ENCODE data around the gene CACTIN. TPM values are rescaled to one million over a fixed set of nuclear protein-coding genes. Genes with fewer than 3 reads are reported as not detected.
A peak's percentile ranks its signal among the peaks of the same experiment; 100 is the strongest.

The CACTIN gene
- 12.5 TPM for total RNA-seq

DNA sequence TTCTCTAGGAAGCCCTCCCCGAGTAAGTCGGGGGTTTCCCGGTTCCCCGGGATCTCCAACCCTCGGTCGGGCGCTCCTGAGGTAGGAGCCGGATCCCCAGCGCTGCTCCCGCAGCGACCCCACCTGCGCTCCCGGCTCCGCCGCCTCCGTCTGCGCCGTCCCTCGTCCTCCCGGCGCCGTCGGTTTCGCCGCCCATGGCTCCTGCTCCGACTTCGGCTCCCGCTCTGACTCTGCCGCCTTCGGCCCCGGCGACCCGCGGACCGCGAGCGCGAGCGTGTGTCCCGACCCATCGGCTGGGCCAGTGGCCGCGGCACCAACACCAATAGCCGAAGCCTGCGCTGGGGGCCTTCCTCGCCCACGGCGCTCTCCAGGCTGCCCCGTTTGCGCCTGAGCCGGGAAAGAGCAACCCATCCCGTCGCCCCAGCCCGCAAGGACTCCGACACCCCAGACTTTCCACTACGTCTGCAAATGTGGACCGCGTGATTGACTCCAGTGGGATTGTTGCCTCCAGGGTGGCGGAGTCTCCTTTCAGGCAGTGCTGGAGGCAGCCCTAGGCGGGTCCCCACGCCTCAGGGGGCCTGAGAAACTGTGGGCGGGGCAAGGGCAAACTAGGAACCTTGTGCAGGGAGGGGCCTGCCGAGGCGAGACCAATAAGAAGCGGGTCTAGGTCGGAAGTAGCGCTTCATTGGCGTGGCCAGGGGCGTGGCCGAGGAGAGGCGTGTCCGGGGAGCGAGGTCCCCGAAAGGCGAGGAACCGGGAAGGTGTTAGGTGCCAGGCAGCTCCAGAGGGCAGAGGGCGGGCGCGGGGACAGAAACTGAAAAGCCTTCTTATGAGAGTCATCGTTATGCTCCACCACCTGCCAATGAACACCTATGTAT lies at the start of gene CACTIN:
Gene CACTIN (minus strand): TSS at position 318 of the 878 bp plus-strand sequence. CDS start 28 bp downstream, at position 290.
- Histone ChIP-seq H3K4me3 (ENCODE audit: low read length in 3 of 3) (peak within 1 kb of the TSS; percentile 86 to 97 (median 92)), H3K4me1 (ENCODE audit: control insufficient read depth in 3 of 3, insufficient read depth in 3 of 3, low read length in 3 of 3) (peaks cover 24 to 32% (median 26%) of the 10 kb centered on the region in 3 donors)

DNA sequence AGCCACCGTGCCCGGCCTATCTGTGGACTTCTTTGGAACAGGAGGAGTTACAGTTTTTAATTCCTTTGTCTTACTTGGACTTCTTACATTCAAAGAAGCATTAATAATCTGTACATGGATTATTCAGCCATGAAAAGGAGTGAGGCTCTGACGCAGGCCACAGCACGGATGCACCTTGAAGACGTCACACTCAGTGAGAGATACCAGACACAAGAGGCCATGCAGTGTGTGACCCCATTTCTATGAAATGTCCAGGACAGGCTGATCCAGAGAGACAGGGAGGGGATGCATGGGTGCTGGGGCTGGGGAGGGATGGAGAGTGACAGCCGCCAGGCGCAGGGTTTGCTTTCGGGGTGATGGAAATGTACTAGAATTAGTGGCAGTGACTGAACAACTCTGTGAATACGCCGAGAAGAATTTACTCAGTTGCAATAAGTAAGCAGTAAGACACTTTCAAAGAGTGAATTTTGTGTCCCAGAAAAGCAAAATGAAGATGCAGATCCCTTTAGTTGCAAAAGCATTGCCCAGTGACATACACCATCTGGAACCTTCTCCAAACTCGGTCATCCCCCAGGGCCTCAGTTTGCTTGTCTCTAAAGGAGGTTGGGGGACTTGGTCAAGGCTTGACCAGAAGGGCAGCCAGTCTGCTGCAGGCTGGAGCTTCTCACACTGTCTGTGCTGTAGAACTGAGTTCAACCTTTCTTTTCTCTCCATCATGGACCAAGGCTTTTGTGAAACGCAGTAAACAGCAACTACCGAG lies 48.4 kb upstream of the CACTIN start:
- H3K36me3 ChIP-seq (ENCODE audit: control insufficient read depth in 3 of 3, insufficient read depth in 3 of 3, low read length in 3 of 3): peaks cover 0 to 8% (median 0%) of the 10 kb centered on the region in 3 donors
- H3K27ac ChIP-seq (ENCODE audit: low read depth, low read length): no peak overlapping the region

More for the DNA sequence above, at the start of gene CACTIN:
- Histone ChIP-seq H3K27ac (ENCODE audit: low read depth, low read length) (peak within 1 kb of the TSS; percentile 94), H3K9me3 (ENCODE audit: control insufficient read depth in 3 of 3, low read length in 3 of 3) (no peaks in the 10 kb centered on the region), H3K27me3 (ENCODE audit: control insufficient read depth in 3 of 3, insufficient read depth in 3 of 3, low read length in 3 of 3) (no peaks in the 10 kb centered on the region), H3K9ac (ENCODE audit: low read depth in 1 of 3, low read length in 3 of 3) (peak within 1 kb of the TSS; percentile 82 to 96 (median 82)), H3K36me3 (ENCODE audit: control insufficient read depth in 3 of 3, insufficient read depth in 3 of 3, low read length in 3 of 3) (peaks cover 7 to 15% (median 9%) of the 10 kb centered on the region in 3 donors)

DNA sequence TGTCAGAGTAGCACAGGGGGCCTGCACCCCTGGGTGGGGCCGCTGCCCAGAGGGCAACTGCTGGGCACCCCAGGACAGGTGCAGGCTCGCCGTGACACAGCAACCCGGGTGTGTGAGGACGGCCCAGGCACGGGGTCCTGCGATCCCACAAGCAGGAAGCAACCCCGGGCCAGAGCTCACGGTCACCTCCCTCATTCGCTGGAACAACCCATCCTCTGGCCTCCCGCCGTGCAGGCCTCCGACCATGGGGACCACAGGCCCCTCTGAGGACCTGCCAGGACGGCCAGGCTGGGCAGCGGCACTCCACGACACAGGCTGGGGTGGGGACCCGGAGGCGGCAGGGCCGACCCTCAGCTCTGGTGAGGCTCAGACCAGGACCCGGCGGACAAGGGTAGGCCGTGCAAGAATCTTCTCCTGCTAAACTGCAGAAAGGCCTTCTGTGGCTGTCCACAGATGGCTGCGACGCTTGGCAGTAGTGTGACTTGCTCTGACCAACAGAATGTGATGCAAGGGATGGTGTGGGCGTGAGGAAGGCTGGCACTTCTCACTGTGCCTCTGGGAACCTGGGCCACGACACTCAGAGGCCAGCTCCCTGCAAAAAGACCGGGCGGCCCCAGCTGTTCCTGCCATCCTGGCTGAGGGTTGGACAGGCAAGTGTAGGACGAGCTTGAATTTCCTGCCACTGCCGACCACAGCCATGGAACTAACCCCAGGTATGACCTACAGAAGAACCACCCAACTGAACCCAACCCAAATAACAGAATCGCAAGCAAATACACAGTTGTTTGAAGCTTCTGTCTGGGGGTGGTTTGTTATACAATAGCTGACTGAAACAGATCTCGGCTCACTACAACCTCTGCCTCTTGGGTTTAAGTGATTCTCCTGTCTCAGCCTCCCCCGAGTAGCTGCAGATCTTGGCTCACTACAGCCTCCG lies 47.2 kb upstream of the CACTIN start:
- Histone ChIP-seq H3K36me3 (ENCODE audit: control insufficient read depth in 3 of 3, insufficient read depth in 3 of 3, low read length in 3 of 3) (peaks cover 0 to 5% (median 0%) of the 10 kb centered on the region in 3 donors), H3K4me3 (ENCODE audit: low read length in 3 of 3) (no peak overlapping the region), H3K27me3 (ENCODE audit: control insufficient read depth in 3 of 3, insufficient read depth in 3 of 3, low read length in 3 of 3) (no peaks in the 10 kb centered on the region), H3K9me3 (ENCODE audit: control insufficient read depth in 3 of 3, low read length in 3 of 3) (no peaks in the 10 kb centered on the region), H3K27ac (ENCODE audit: low read depth, low read length) (no peak overlapping the region), H3K9ac (ENCODE audit: low read depth in 1 of 3, low read length in 3 of 3) (no peak overlapping the region), H3K4me1 (ENCODE audit: control insufficient read depth in 3 of 3, insufficient read depth in 3 of 3, low read length in 3 of 3) (peaks cover 28 to 35% (median 33%) of the 10 kb centered on the region in 3 donors)

More for the DNA sequence above, 48.4 kb upstream of the CACTIN start:
- Histone ChIP-seq H3K27me3 (ENCODE audit: control insufficient read depth in 3 of 3, insufficient read depth in 3 of 3, low read length in 3 of 3) (no peaks in the 10 kb centered on the region), H3K4me1 (ENCODE audit: control insufficient read depth in 3 of 3, insufficient read depth in 3 of 3, low read length in 3 of 3) (peaks cover 22 to 27% (median 25%) of the 10 kb centered on the region in 3 donors), H3K9me3 (ENCODE audit: control insufficient read depth in 3 of 3, low read length in 3 of 3) (no peaks in the 10 kb centered on the region), H3K9ac (ENCODE audit: low read depth in 1 of 3, low read length in 3 of 3) (no peak overlapping the region), H3K4me3 (ENCODE audit: low read length in 3 of 3) (no peak overlapping the region)

GRCh38 chr19:3672993-3673392 lies 46.4 kb upstream of the CACTIN start:
- H3K27ac ChIP-seq (ENCODE audit: low read depth, low read length): no peak overlapping the region
- H3K4me1 ChIP-seq (ENCODE audit: control insufficient read depth in 3 of 3, insufficient read depth in 3 of 3, low read length in 3 of 3): peaks cover 28 to 40% (median 38%) of the 10 kb centered on the region in 3 donors
- peaks cover 0 to 5% (median 0%) of the 10 kb centered on the region in 3 donors for H3K36me3 ChIP-seq (ENCODE audit: control insufficient read depth in 3 of 3, insufficient read depth in 3 of 3, low read length in 3 of 3)

GRCh38 chr19:3672575-3672948 lies 46.0 kb upstream of the CACTIN start:
- no peak overlapping the region for H3K4me3 ChIP-seq (ENCODE audit: low read length in 3 of 3)
- peaks cover 28 to 40% (median 38%) of the 10 kb centered on the region in 3 donors for H3K4me1 ChIP-seq (ENCODE audit: control insufficient read depth in 3 of 3, insufficient read depth in 3 of 3, low read length in 3 of 3)
- no peaks in the 10 kb centered on the region for H3K9me3 ChIP-seq (ENCODE audit: control insufficient read depth in 3 of 3, low read length in 3 of 3)
- no peaks in the 10 kb centered on the region for H3K27me3 ChIP-seq (ENCODE audit: control insufficient read depth in 3 of 3, insufficient read depth in 3 of 3, low read length in 3 of 3)
- peak overlapping the region in 1 of 3 donors; percentile 81 for H3K9ac ChIP-seq (ENCODE audit: low read depth in 1 of 3, low read length in 3 of 3)
- peaks cover 0 to 5% (median 0%) of the 10 kb centered on the region in 3 donors for H3K36me3 ChIP-seq (ENCODE audit: control insufficient read depth in 3 of 3, insufficient read depth in 3 of 3, low read length in 3 of 3)
- H3K27ac ChIP-seq (ENCODE audit: low read depth, low read length): peak overlapping the region; percentile 86

More at GRCh38 chr19:3672993-3673392, 46.4 kb upstream of the CACTIN start:
- no peaks in the 10 kb centered on the region for H3K9me3 ChIP-seq (ENCODE audit: control insufficient read depth in 3 of 3, low read length in 3 of 3)
- no peak overlapping the region for H3K9ac ChIP-seq (ENCODE audit: low read depth in 1 of 3, low read length in 3 of 3)
- H3K27me3 ChIP-seq (ENCODE audit: control insufficient read depth in 3 of 3, insufficient read depth in 3 of 3, low read length in 3 of 3): no peaks in the 10 kb centered on the region
- no peak overlapping the region for H3K4me3 ChIP-seq (ENCODE audit: low read length in 3 of 3)

GRCh38 chr19:3671680-3672574 lies 45.3 kb upstream of the CACTIN start:
- peak overlapping the region; percentile 77 to 81 (median 79) for H3K9ac ChIP-seq (ENCODE audit: low read depth in 1 of 3, low read length in 3 of 3)
- H3K9me3 ChIP-seq (ENCODE audit: control insufficient read depth in 3 of 3, low read length in 3 of 3): no peaks in the 10 kb centered on the region
- no peaks in the 10 kb centered on the region for H3K27me3 ChIP-seq (ENCODE audit: control insufficient read depth in 3 of 3, insufficient read depth in 3 of 3, low read length in 3 of 3)
- peak overlapping the region; percentile 86 for H3K27ac ChIP-seq (ENCODE audit: low read depth, low read length)
- H3K4me1 ChIP-seq (ENCODE audit: control insufficient read depth in 3 of 3, insufficient read depth in 3 of 3, low read length in 3 of 3): peaks cover 28 to 40% (median 40%) of the 10 kb centered on the region in 3 donors
- peak overlapping the region in 1 of 3 donors; percentile 29 for H3K4me3 ChIP-seq (ENCODE audit: low read length in 3 of 3)
- peaks cover 0 to 5% (median 0%) of the 10 kb centered on the region in 3 donors for H3K36me3 ChIP-seq (ENCODE audit: control insufficient read depth in 3 of 3, insufficient read depth in 3 of 3, low read length in 3 of 3)

- no peaks in the 10 kb centered on the region for H3K9me3 ChIP-seq (ENCODE audit: control insufficient read depth in 3 of 3, low read length in 3 of 3)
- peak overlapping the region; percentile 86 for H3K27ac ChIP-seq (ENCODE audit: low read depth, low read length)
- H3K9ac ChIP-seq (ENCODE audit: low read depth in 1 of 3, low read length in 3 of 3): peak overlapping the region; percentile 77 to 81 (median 79)
- peaks cover 31 to 45% (median 42%) of the 10 kb centered on the region in 3 donors for H3K4me1 ChIP-seq (ENCODE audit: control insufficient read depth in 3 of 3, insufficient read depth in 3 of 3, low read length in 3 of 3)
- H3K36me3 ChIP-seq (ENCODE audit: control insufficient read depth in 3 of 3, insufficient read depth in 3 of 3, low read length in 3 of 3): peaks cover 0 to 11% (median 5%) of the 10 kb centered on the region in 3 donors
- no peaks in the 10 kb centered on the region for H3K27me3 ChIP-seq (ENCODE audit: control insufficient read depth in 3 of 3, insufficient read depth in 3 of 3, low read length in 3 of 3)
- peak overlapping the region in 2 of 3 donors; percentile 48 to 60 for H3K4me3 ChIP-seq (ENCODE audit: low read length in 3 of 3)
Observed at GRCh38 chr19:3670796-3671679, 44.4 kb upstream of the CACTIN start.
